Liver (tissue), 9 donors: Measurements from ENCODE around the gene ZNF860. TPM values are rescaled to one million over a fixed set of nuclear protein-coding genes. Genes with fewer than 3 reads are reported as not detected.

Experiments
- DNase-seq: peaks from one replicate; pipeline ENCODE4 v3.0.0-alpha.2; 2017; ENCODE audit warnings: low spot score
- H3K27ac ChIP-seq, 2 donors: one replicate each; pipeline ENCODE4 v1.7.0; 2013; ENCODE audit warnings: inconsistent platforms in 2 of 2, low read length in 2 of 2, control low read depth in 1 of 2, low read depth in 1 of 2, mild to moderate bottlenecking in 1 of 2
- H3K27me3 ChIP-seq, 4 donors: one replicate each; pipeline versions ENCODE4 v1.6.1 to v1.7.0; 2013; ENCODE audit warnings: low read length in 3 of 4, inconsistent platforms in 1 of 4, mild to moderate bottlenecking in 1 of 4, moderate library complexity in 1 of 4; ENCODE audit not compliant: control insufficient read depth in 4 of 4, insufficient read depth in 4 of 4
- H3K36me3 ChIP-seq, 4 donors: one replicate each; pipeline versions ENCODE4 v1.6.1 to v1.7.0; 2013; ENCODE audit warnings: low read length in 3 of 4, mild to moderate bottlenecking in 3 of 4, low read depth in 1 of 4, moderate library complexity in 1 of 4; ENCODE audit not compliant: control insufficient read depth in 4 of 4, insufficient read depth in 3 of 4
- H3K4me1 ChIP-seq, 4 donors: one replicate each; pipeline versions ENCODE4 v1.6.1 to v1.7.0; 2013; ENCODE audit warnings: low read length in 3 of 4, mild to moderate bottlenecking in 3 of 4, moderate library complexity in 1 of 4; ENCODE audit not compliant: control insufficient read depth in 4 of 4, insufficient read depth in 4 of 4
- H3K4me3 ChIP-seq, 3 donors: one replicate each; pipeline versions ENCODE4 v1.6.1 to v1.7.0; 2013; ENCODE audit warnings: low read length in 3 of 3, control low read depth in 1 of 3, low read depth in 1 of 3, mild to moderate bottlenecking in 1 of 3
- H3K9ac ChIP-seq, 2 donors: one replicate each; pipeline ENCODE4 v1.7.0; 2013; ENCODE audit warnings: low read length in 2 of 2, mild to moderate bottlenecking in 2 of 2, moderate library complexity in 2 of 2, control low read depth in 1 of 2, low read depth in 1 of 2
- H3K9me3 ChIP-seq, 4 donors: one replicate each; pipeline versions ENCODE4 v1.6.1 to v1.7.0; 2013; ENCODE audit warnings: low read length in 3 of 4; ENCODE audit not compliant: control insufficient read depth in 4 of 4
- EGR1 ChIP-seq, 2 donors: IDR thresholded peaks; 2 replicates each; pipeline ENCODE4 v1.6.1; 2016 to 2018; ENCODE audit warnings: antibody characterized with exemption in 2 of 2, low read depth in 2 of 2
- FOXA1 ChIP-seq: IDR thresholded peaks from 2 replicates; pipeline ENCODE4 v1.6.1; 2016; ENCODE audit warnings: antibody characterized with exemption
- FOXA2 ChIP-seq: IDR thresholded peaks from 2 replicates; pipeline ENCODE4 v1.6.1; 2016; ENCODE audit warnings: antibody characterized with exemption
- GABPA ChIP-seq, 2 donors: IDR thresholded peaks in 1 of 2; conservative IDR thresholded peaks in 1 of 2; 2 replicates each; pipeline ENCODE4 v1.6.1; 2016; ENCODE audit warnings: antibody characterized with exemption in 2 of 2, mild to moderate bottlenecking in 1 of 2, moderate library complexity in 1 of 2
- HNF4A ChIP-seq, 2 donors: conservative IDR thresholded peaks; 2 replicates each; pipeline ENCODE4 v1.6.1; 2016; ENCODE audit warnings: antibody characterized with exemption in 2 of 2, mild to moderate bottlenecking in 2 of 2
- HNF4G ChIP-seq: IDR thresholded peaks from 2 replicates; pipeline ENCODE4 v1.6.1; 2016; ENCODE audit warnings: antibody characterized with exemption
- JUND ChIP-seq, 2 donors: IDR thresholded peaks; 2 replicates each; pipeline ENCODE4 v1.6.1; 2016; ENCODE audit warnings: antibody characterized with exemption in 2 of 2
- NR2F2 ChIP-seq: IDR thresholded peaks from 2 replicates; pipeline ENCODE4 v1.6.1; 2016; ENCODE audit warnings: antibody characterized with exemption
- RAD21 ChIP-seq, 2 donors: IDR thresholded peaks; 2 replicates each; pipeline ENCODE4 v1.6.1; 2016; ENCODE audit warnings: antibody characterized with exemption in 2 of 2, mild to moderate bottlenecking in 2 of 2
- RXRA ChIP-seq, 2 donors: IDR thresholded peaks; 2 replicates each; pipeline ENCODE4 v1.6.1; 2017 to 2018; ENCODE audit warnings: antibody characterized with exemption in 2 of 2, mild to moderate bottlenecking in 1 of 2
- SP1 ChIP-seq: IDR thresholded peaks from 2 replicates; pipeline ENCODE4 v1.6.1; 2018; ENCODE audit warnings: antibody characterized with exemption, mild to moderate bottlenecking
- TAF1 ChIP-seq: conservative IDR thresholded peaks from 2 replicates; pipeline ENCODE4 v1.6.1; 2016; ENCODE audit warnings: antibody characterized with exemption, mild to moderate bottlenecking
- YY1 ChIP-seq: IDR thresholded peaks from 2 replicates; pipeline ENCODE4 v1.6.1; 2016; ENCODE audit warnings: antibody characterized with exemption, mild to moderate bottlenecking
- WGBS: extraction: QIAGEN DNeasy Blood & Tissue Kit; methylation state at CpG from one replicate; pipeline ENCODE4 v1.1.7; 2013; 5-methylcytosine and 5-hydroxymethylcytosine counted together
- polyA plus RNA-seq, 2 donors: library from polyadenylated mRNA; stranded (reverse) in 1 of 2; unstranded in 1 of 2; fragments of 200-250 nt in 1 of 2; fragments of >200 nt in 1 of 2; fragmentation: Nextera tagmentation in 1 of 2; extraction: Ambion mirVana in 1 of 2; gene quantifications; one replicate each; pipeline versions ENCODE4 v1.2.1 to v1.2.3, GENCODE V29; 2013 to 2015
- total RNA-seq, 2 donors: library from RNA; depleted of rRNA; stranded (reverse); fragments of >200 nt; gene quantifications; one replicate each; pipeline ENCODE4 v1.2.3, GENCODE V29; 2014
- TF ChIP-seq, protein P1 (sequence below): IDR thresholded peaks from 2 replicates; pipeline ENCODE4 v1.6.1; 2016; ENCODE audit warnings: antibody characterized with exemption, mild to moderate bottlenecking
- TF ChIP-seq, protein P2 (sequence below): IDR thresholded peaks from 2 replicates; pipeline ENCODE4 v1.6.1; 2016; ENCODE audit warnings: antibody characterized with exemption
- TF ChIP-seq, protein P3 (sequence below): IDR thresholded peaks from 2 replicates; pipeline ENCODE4 v1.6.1; 2016; ENCODE audit warnings: antibody characterized with exemption
- TF ChIP-seq, protein P4 (sequence below): fragments of 150-350 bp; IDR thresholded peaks from 2 replicates; pipeline ENCODE4 v1.5.1; 2017; ENCODE audit warnings: improper control_type of control experiment, low read depth, low read length; ENCODE audit not compliant: missing input control
- TF ChIP-seq, protein P5 (sequence below): IDR thresholded peaks from 2 replicates; pipeline ENCODE4 v1.6.1; 2016; ENCODE audit warnings: antibody characterized with exemption
- donor health status: healthy.
- donor health status: healthy.
- donor health status: healthy.
- donor health status: healthy.
- donor health status: healthy.

ZNF860 gene
- total and polyA plus RNA-seq, 4 donors = 0.10 to 0.42 (median 0.17) TPM; not detected in 1

DNA sequence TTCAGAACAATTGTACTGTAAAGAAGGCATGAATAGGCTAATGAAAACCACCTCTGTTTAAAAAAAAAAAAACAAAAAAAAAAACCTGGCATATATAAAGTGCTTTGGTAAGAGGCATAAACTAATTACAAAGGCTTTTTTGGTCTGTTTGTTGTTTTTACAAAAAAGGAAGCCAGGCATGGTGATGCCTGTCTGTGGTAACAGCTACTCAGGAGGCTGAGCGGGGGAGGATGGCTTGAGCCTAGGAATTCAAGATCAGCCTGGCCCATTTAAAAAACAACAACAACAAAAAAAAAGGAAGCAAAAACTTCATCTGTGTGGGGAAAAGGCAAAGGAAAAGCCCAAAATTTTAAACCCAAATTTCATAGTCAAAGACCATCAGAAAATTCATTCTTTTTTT, 47.5 kb upstream of the ZNF860 start:
- Histone ChIP-seq H3K27ac (no peak overlapping the region), H3K4me3 (no peak overlapping the region), H3K9ac (no peak overlapping the region), H3K4me1 (no peaks in the 10 kb centered on the region), H3K36me3 (no peaks in the 10 kb centered on the region), H3K9me3 (peaks cover 0 to 3% (median 0%) of the 10 kb centered on the region in 4 donors), H3K27me3 (no peaks in the 10 kb centered on the region)
- TF ChIP-seq, protein P1, sequence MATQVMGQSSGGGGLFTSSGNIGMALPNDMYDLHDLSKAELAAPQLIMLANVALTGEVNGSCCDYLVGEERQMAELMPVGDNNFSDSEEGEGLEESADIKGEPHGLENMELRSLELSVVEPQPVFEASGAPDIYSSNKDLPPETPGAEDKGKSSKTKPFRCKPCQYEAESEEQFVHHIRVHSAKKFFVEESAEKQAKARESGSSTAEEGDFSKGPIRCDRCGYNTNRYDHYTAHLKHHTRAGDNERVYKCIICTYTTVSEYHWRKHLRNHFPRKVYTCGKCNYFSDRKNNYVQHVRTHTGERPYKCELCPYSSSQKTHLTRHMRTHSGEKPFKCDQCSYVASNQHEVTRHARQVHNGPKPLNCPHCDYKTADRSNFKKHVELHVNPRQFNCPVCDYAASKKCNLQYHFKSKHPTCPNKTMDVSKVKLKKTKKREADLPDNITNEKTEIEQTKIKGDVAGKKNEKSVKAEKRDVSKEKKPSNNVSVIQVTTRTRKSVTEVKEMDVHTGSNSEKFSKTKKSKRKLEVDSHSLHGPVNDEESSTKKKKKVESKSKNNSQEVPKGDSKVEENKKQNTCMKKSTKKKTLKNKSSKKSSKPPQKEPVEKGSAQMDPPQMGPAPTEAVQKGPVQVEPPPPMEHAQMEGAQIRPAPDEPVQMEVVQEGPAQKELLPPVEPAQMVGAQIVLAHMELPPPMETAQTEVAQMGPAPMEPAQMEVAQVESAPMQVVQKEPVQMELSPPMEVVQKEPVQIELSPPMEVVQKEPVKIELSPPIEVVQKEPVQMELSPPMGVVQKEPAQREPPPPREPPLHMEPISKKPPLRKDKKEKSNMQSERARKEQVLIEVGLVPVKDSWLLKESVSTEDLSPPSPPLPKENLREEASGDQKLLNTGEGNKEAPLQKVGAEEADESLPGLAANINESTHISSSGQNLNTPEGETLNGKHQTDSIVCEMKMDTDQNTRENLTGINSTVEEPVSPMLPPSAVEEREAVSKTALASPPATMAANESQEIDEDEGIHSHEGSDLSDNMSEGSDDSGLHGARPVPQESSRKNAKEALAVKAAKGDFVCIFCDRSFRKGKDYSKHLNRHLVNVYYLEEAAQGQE = no peak
- TF ChIP-seq GABPA (IDR thresholded peaks at IDR 0.05 in 1 of 2, conservative IDR thresholded peaks at IDR 0.05 in 1 of 2) (no peak), FOXA2 (no peak), SP1 (no peak), RAD21 (IDR thresholded peaks at IDR 0.05) (no peak), NR2F2 (no peak), HNF4A (conservative IDR thresholded peaks at IDR 0.05) (no peak), FOXA1 (no peak), JUND (IDR thresholded peaks at IDR 0.05) (no peak), YY1 (no peak), TAF1 (no peak), EGR1 (IDR thresholded peaks at IDR 0.05; ENCODE audit: low read depth in 2 of 2) (no peak), HNF4G (no peak)
- TF ChIP-seq, protein P2, sequence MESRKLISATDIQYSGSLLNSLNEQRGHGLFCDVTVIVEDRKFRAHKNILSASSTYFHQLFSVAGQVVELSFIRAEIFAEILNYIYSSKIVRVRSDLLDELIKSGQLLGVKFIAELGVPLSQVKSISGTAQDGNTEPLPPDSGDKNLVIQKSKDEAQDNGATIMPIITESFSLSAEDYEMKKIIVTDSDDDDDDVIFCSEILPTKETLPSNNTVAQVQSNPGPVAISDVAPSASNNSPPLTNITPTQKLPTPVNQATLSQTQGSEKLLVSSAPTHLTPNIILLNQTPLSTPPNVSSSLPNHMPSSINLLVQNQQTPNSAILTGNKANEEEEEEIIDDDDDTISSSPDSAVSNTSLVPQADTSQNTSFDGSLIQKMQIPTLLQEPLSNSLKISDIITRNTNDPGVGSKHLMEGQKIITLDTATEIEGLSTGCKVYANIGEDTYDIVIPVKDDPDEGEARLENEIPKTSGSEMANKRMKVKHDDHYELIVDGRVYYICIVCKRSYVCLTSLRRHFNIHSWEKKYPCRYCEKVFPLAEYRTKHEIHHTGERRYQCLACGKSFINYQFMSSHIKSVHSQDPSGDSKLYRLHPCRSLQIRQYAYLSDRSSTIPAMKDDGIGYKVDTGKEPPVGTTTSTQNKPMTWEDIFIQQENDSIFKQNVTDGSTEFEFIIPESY = no peak
- TF ChIP-seq, protein P3, sequence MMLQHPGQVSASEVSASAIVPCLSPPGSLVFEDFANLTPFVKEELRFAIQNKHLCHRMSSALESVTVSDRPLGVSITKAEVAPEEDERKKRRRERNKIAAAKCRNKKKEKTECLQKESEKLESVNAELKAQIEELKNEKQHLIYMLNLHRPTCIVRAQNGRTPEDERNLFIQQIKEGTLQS = no peak
- TF ChIP-seq, protein P4, sequence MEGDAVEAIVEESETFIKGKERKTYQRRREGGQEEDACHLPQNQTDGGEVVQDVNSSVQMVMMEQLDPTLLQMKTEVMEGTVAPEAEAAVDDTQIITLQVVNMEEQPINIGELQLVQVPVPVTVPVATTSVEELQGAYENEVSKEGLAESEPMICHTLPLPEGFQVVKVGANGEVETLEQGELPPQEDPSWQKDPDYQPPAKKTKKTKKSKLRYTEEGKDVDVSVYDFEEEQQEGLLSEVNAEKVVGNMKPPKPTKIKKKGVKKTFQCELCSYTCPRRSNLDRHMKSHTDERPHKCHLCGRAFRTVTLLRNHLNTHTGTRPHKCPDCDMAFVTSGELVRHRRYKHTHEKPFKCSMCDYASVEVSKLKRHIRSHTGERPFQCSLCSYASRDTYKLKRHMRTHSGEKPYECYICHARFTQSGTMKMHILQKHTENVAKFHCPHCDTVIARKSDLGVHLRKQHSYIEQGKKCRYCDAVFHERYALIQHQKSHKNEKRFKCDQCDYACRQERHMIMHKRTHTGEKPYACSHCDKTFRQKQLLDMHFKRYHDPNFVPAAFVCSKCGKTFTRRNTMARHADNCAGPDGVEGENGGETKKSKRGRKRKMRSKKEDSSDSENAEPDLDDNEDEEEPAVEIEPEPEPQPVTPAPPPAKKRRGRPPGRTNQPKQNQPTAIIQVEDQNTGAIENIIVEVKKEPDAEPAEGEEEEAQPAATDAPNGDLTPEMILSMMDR = no peak
- 81% methylated on average over 1 of the region's 1 CpG for WGBS
- no peak for DNase-seq

DNA sequence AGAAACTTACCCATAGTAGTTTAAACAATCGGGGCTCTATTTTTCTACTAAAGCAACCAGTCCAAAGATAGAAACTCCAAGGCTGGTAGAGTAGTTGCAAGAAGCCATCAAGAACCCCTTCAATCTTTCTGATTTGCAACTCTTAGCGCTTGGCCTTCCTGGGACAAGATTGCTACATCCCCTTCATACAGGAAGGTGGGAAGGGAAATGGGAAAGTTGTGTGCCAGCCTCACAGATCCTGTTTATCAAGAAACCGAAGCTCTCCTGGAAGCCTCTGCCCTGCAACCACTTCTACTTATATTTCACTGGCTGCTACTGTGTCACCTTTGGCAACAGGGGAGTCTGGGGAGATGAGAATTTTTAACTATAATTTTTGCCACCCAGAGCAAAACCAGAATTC, 46.7 kb upstream of the ZNF860 start:
- Histone ChIP-seq H3K36me3 (no peaks in the 10 kb centered on the region), H3K4me3 (no peak overlapping the region), H3K27ac (no peak overlapping the region), H3K9ac (no peak overlapping the region), H3K4me1 (no peaks in the 10 kb centered on the region), H3K27me3 (peaks cover 0 to 3% (median 0%) of the 10 kb centered on the region in 4 donors), H3K9me3 (peaks cover 0 to 3% (median 0%) of the 10 kb centered on the region in 4 donors)
- DNase-seq = no peak
- 61% methylated on average over 3 of the region's 3 CpGs for WGBS
- no peak for TF ChIP-seq JUND (IDR thresholded peaks at IDR 0.05)
- TF ChIP-seq, protein P4 = no peak
- TF ChIP-seq EGR1 (IDR thresholded peaks at IDR 0.05; ENCODE audit: low read depth in 2 of 2) = no peak
- TF ChIP-seq, protein P1 = no peak
- no peak for TF ChIP-seq SP1
- TF ChIP-seq HNF4G = no peak
- no peak for TF ChIP-seq FOXA1
- TF ChIP-seq, protein P5, sequence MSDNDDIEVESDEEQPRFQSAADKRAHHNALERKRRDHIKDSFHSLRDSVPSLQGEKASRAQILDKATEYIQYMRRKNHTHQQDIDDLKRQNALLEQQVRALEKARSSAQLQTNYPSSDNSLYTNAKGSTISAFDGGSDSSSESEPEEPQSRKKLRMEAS = no peak
- no peak for TF ChIP-seq FOXA2
- no peak for TF ChIP-seq HNF4A (conservative IDR thresholded peaks at IDR 0.05)
- no peak for TF ChIP-seq NR2F2
- TF ChIP-seq RXRA (IDR thresholded peaks at IDR 0.05) = no peak
